Measurements from ENCODE around the gene RBM48.

RBM48 gene

DNA sequence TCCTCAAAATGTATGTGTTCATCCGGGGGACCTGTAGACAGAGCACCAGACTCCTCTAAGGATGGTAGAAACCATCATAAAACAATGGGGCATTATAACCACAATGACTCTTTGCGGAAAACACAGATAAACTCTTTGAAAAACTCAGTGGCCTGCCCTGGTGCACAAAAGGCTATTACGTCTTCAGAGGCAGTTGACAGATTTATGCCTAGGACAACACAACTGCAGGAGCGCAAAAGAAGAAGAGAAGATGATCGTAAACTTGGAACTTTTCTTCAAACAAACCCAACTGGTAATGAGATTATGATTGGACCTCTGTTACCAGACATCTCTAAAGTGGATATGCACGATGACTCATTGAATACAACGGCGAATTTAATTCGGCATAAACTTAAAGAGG lies 6.0 kb downstream of the RBM48 start (continued):
- TF ChIP-seq ZNF707 (tag by site-specific recombination; IDR thresholded peaks at IDR 0.05) (no peak), ZNF202 (tag by site-specific recombination; IDR thresholded peaks at IDR 0.05; ENCODE audit: borderline replicate concordance) (no peak), KLF10 (tag by site-specific recombination; IDR thresholded peaks at IDR 0.05) (peak; percentile 43; the same call in 1 of the 2 replicates), IKZF3 (tag by site-specific recombination; IDR thresholded peaks at IDR 0.05) (peak; percentile 86), ZNF555 (tag by site-specific recombination; conservative IDR thresholded peaks at IDR 0.05) (no peak), ZNF184 (tag by site-specific recombination; IDR thresholded peaks at IDR 0.05) (0 out of 2 replicates have a peak, but pooled peaks have one; percentile 29), ZBTB17 (tag by site-specific recombination; IDR thresholded peaks at IDR 0.05) (peak; percentile 85), ZNF639 (tag by site-specific recombination; IDR thresholded peaks at IDR 0.05) (peak; percentile 85), ZNF548 (tag by site-specific recombination; IDR thresholded peaks at IDR 0.05) (no peak), BCL11A (tag by site-specific recombination; IDR thresholded peaks at IDR 0.05; ENCODE audit: low read depth) (peak; percentile 73; the same call in 1 of the 2 replicates), ZNF37A (tag by site-specific recombination; IDR thresholded peaks at IDR 0.05) (no peak), SP2 (tag by site-specific recombination; IDR thresholded peaks at IDR 0.05) (peak; percentile 34), SCRT2 (tag by site-specific recombination; IDR thresholded peaks at IDR 0.05) (no peak), ZNF24 (tag by site-specific recombination; IDR thresholded peaks at IDR 0.05) (peak; percentile 79; the same call in 1 of the 2 replicates), ZNF561 (tag by site-specific recombination; IDR thresholded peaks at IDR 0.05; ENCODE audit: borderline replicate concordance) (peak; percentile 75), OSR2 (tag by site-specific recombination; IDR thresholded peaks at IDR 0.05) (peak; percentile 98), YY2 (tag by site-specific recombination; IDR thresholded peaks at IDR 0.05) (no peak), OVOL3 (tag by site-specific recombination; IDR thresholded peaks at IDR 0.05) (0 out of 2 replicates have a peak, but pooled peaks have one; percentile 61), ZBTB1 (tag by site-specific recombination; IDR thresholded peaks at IDR 0.05) (no peak), ZIC2 (tag by site-specific recombination; IDR thresholded peaks at IDR 0.05) (peak; percentile 68), ZFP41 (tag by site-specific recombination; IDR thresholded peaks at IDR 0.05; ENCODE audit: borderline replicate concordance) (no peak), ZNF473 (tag by site-specific recombination; IDR thresholded peaks at IDR 0.05) (no peak), KLF8 (tag by site-specific recombination; IDR thresholded peaks at IDR 0.05) (peak; percentile 76), ZNF664 (tag by site-specific recombination; IDR thresholded peaks at IDR 0.05) (no peak)
- TF ChIP-seq, protein P1, sequence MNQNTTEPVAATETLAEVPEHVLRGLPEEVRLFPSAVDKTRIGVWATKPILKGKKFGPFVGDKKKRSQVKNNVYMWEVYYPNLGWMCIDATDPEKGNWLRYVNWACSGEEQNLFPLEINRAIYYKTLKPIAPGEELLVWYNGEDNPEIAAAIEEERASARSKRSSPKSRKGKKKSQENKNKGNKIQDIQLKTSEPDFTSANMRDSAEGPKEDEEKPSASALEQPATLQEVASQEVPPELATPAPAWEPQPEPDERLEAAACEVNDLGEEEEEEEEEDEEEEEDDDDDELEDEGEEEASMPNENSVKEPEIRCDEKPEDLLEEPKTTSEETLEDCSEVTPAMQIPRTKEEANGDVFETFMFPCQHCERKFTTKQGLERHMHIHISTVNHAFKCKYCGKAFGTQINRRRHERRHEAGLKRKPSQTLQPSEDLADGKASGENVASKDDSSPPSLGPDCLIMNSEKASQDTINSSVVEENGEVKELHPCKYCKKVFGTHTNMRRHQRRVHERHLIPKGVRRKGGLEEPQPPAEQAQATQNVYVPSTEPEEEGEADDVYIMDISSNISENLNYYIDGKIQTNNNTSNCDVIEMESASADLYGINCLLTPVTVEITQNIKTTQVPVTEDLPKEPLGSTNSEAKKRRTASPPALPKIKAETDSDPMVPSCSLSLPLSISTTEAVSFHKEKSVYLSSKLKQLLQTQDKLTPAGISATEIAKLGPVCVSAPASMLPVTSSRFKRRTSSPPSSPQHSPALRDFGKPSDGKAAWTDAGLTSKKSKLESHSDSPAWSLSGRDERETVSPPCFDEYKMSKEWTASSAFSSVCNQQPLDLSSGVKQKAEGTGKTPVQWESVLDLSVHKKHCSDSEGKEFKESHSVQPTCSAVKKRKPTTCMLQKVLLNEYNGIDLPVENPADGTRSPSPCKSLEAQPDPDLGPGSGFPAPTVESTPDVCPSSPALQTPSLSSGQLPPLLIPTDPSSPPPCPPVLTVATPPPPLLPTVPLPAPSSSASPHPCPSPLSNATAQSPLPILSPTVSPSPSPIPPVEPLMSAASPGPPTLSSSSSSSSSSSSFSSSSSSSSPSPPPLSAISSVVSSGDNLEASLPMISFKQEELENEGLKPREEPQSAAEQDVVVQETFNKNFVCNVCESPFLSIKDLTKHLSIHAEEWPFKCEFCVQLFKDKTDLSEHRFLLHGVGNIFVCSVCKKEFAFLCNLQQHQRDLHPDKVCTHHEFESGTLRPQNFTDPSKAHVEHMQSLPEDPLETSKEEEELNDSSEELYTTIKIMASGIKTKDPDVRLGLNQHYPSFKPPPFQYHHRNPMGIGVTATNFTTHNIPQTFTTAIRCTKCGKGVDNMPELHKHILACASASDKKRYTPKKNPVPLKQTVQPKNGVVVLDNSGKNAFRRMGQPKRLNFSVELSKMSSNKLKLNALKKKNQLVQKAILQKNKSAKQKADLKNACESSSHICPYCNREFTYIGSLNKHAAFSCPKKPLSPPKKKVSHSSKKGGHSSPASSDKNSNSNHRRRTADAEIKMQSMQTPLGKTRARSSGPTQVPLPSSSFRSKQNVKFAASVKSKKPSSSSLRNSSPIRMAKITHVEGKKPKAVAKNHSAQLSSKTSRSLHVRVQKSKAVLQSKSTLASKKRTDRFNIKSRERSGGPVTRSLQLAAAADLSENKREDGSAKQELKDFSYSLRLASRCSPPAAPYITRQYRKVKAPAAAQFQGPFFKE (tag by site-specific recombination; IDR thresholded peaks at IDR 0.05; ENCODE audit: borderline replicate concordance) = no peak
- TF ChIP-seq, protein P2, sequence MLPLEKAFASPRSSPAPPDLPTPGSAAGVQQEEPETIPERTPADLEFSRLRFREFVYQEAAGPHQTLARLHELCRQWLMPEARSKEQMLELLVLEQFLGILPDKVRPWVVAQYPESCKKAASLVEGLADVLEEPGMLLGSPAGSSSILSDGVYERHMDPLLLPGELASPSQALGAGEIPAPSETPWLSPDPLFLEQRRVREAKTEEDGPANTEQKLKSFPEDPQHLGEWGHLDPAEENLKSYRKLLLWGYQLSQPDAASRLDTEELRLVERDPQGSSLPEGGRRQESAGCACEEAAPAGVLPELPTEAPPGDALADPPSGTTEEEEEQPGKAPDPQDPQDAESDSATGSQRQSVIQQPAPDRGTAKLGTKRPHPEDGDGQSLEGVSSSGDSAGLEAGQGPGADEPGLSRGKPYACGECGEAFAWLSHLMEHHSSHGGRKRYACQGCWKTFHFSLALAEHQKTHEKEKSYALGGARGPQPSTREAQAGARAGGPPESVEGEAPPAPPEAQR (tag by site-specific recombination; IDR thresholded peaks at IDR 0.05) = no peak
- TF ChIP-seq, protein P3, sequence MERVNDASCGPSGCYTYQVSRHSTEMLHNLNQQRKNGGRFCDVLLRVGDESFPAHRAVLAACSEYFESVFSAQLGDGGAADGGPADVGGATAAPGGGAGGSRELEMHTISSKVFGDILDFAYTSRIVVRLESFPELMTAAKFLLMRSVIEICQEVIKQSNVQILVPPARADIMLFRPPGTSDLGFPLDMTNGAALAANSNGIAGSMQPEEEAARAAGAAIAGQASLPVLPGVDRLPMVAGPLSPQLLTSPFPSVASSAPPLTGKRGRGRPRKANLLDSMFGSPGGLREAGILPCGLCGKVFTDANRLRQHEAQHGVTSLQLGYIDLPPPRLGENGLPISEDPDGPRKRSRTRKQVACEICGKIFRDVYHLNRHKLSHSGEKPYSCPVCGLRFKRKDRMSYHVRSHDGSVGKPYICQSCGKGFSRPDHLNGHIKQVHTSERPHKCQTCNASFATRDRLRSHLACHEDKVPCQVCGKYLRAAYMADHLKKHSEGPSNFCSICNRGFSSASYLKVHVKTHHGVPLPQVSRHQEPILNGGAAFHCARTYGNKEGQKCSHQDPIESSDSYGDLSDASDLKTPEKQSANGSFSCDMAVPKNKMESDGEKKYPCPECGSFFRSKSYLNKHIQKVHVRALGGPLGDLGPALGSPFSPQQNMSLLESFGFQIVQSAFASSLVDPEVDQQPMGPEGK (tag by site-specific recombination; IDR thresholded peaks at IDR 0.05) = 0 out of 2 replicates have a peak, but pooled peaks have one; percentile 28
- TF ChIP-seq, protein P4, sequence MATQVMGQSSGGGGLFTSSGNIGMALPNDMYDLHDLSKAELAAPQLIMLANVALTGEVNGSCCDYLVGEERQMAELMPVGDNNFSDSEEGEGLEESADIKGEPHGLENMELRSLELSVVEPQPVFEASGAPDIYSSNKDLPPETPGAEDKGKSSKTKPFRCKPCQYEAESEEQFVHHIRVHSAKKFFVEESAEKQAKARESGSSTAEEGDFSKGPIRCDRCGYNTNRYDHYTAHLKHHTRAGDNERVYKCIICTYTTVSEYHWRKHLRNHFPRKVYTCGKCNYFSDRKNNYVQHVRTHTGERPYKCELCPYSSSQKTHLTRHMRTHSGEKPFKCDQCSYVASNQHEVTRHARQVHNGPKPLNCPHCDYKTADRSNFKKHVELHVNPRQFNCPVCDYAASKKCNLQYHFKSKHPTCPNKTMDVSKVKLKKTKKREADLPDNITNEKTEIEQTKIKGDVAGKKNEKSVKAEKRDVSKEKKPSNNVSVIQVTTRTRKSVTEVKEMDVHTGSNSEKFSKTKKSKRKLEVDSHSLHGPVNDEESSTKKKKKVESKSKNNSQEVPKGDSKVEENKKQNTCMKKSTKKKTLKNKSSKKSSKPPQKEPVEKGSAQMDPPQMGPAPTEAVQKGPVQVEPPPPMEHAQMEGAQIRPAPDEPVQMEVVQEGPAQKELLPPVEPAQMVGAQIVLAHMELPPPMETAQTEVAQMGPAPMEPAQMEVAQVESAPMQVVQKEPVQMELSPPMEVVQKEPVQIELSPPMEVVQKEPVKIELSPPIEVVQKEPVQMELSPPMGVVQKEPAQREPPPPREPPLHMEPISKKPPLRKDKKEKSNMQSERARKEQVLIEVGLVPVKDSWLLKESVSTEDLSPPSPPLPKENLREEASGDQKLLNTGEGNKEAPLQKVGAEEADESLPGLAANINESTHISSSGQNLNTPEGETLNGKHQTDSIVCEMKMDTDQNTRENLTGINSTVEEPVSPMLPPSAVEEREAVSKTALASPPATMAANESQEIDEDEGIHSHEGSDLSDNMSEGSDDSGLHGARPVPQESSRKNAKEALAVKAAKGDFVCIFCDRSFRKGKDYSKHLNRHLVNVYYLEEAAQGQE (tag by site-specific recombination; IDR thresholded peaks at IDR 0.05) = no peak
